Measurements from ENCODE around the gene RPL7A.
"Not testable (repeated sequence)": the region's sequence is repeated elsewhere in the genome, so short reads cannot be mapped to it uniquely, and the experiment has no call there.

Gene RPL7A

GRCh38 chr9:133392308-133392707, 44.3 kb downstream of the RPL7A start:
- not testable (repeated sequence) for DNase-seq

DNA sequence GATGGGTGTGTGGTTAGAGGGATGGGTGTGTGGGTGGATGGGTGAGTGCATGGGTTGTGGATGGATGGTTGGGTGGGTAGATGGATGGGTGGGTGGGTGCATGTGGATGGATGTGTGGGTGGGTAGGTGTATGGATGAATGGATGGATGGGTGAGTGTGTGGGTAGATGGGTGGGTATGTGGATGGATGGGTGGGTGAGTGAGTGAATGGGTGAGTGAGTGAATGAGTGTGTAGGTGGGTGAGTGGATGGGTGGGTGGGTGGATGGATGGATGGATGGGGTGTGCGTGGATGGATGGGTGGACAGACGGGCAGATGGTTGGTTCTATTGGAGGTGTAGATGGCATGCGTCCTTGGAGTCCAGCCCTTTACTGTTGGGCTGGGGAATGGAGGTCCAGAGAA, 45.4 kb downstream of the RPL7A start:
- DNase-seq: no peak

GRCh38 chr9:133394687-133395271, 46.8 kb downstream of the RPL7A start:
- DNase-seq: no peak

DNA sequence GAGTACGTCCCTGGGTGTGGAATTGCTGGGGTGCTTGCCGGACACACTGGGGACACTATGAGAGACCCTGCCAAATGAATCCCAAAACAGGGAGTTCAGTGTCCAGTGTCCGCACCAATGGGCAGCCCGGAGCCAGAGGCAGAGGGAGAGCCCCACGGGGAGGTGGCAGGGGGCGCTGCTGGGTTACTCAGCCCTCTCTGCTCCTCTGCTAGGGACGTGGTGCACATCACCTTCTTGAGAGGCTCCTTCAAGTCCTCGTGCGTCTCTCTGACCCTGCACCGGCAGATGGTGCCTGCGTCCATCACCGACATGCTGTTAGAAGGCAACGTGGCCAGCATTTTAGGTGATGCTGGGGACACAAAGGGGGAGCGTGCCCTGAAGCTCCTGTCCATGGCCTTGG, 48.9 kb downstream of the RPL7A start:
- DNase-seq: no peak

GRCh38 chr9:133397370-133397769, 49.4 kb downstream of the RPL7A start:
- no peak for DNase-seq

GRCh38 chr9:133397895-133398294, 49.9 kb downstream of the RPL7A start:
- DNase-seq: no peak

DNA sequence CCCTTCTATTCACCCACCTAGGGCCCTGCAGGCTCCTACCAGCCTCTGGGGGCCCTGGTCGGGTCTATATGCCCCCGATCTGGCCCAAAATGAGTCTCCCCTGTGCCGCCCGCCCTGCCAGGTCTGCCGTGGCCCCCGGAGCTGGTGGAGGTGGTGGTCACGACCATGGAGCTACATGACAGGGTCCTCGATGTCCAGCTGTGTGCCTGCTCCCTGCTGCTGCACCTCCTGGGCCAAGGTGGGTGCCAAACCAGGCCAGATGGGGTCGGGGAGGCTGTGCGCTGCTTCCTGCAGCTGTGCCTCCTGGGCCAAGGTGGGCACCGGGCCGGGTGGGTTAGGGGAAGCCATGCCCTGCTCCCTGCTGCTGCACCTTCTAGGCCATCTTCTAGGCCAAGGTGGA, 52.3 kb downstream of the RPL7A start:
- no peak for DNase-seq

All from activated gamma-delta T cell treated with Interleukin-2 at 50 U/mL for 16 hours (primary cell).